Stimulated activated CD4-positive, alpha-beta T cell treated with anti-CD3 and anti-CD28 coated beads, Interleukin-2, amount 100 ng/mL, for 48 hours (primary cell): ENCODE data around the gene COL15A1.
"Not testable (repeated sequence)": the region's sequence is repeated elsewhere in the genome, so short reads cannot be mapped to it uniquely, and the experiment has no call there.

Experiments used
- DNase-seq, 2 donors: peaks; one replicate each; pipeline ENCODE4 v3.0.0-alpha.2; 2020

Gene COL15A1

DNA sequence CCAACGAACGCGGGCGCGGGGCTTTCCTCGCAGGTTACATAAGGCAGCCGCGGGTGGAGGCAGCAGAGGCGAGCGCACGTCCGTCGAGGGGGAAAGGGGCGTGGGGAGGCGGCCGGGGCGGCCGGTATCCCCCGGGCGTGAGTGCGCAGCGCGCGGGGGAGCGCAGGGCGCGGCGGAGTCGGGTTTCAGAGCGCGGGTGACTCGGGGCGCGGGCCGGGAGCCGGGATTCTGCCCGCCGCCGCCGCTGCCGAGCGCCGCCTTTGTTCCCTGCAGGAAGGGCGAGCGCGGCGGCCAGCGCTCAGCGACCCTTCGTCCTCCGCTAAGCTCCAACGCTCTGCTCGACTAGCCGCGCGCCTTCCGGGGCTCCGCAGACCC, at the start of gene COL15A1:
TSS of gene COL15A1 (plus strand) at position 226 of the 375 bp plus-strand sequence. CDS start 155 bp downstream, outside the sequence.
- no peak for DNase-seq

DNA sequence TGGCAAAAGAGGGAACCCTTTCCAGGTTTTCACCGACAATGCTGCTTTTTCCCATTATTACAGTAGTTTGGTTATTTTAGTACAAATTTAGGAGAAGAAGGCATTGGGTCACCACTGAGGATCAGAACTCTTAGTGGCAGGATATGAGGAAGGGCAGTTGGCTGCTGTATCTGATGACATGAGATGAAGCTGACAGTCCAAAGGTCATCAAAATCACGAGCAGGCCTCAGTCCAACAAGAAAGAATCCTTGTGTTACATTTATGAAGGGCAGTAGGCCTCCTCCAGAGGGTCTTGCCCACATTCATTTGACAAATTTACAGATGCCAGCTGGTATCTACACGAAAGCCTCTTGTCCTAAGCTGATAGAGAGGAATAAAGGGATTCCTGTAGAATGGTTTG, 49.5 kb upstream of the COL15A1 start:
- no peak for DNase-seq

DNA sequence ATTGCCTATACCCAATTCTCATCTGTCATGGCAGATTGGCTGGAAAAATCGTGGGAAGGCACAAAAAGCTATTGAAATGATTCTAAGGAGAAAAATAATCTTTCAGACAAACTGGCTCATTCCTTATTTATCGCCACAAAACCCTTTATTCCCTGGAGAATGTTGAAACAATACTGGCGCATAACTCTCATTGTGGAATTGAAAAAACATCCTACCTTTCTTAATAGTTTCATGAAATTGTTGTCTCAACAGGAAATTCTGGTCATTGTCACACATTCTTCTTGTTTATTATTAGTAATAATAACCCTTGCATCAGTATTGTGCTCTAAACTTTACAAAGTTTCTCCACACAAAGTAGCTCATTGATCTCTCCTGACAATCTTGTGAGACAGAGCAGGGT, 48.9 kb upstream of the COL15A1 start:
- no peak for DNase-seq

DNA sequence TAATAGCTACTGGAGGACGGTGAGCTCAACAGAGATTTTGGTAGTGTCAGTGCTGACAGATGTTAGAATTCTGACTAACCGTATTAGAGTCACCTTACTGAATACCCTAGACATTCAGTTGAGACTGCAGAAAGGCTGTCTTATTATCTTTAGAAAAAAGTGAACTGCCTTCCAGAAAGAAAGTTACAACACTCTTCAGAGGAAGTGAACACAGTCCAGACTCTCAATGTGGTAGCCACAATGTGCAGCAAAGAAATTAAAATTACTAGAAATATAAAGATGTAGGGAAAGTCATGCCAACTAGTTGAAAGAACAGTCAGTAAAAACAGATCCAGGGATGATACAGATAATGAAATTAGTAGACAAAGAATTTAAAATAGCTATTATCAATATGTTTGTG, 47.1 kb upstream of the COL15A1 start:
- no peak for DNase-seq

DNA sequence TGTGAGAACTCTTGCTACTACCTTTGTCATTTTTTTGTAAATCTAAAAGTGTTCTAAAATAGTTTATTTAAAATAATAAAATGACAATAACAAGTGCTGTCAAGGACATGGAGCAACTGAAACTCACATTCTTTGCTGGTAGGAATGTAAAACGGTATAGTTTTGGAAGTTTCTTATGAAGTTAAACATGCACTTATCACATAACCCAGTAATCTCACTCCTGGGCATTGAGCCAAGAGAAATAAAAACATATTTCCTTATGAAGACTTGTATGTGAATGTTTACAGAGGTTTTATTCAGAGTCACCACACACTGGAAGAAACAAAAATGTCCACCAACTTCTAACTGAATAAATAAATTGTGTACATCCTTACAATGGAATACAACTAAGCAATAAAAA, 46.0 kb upstream of the COL15A1 start:
- DNase-seq, result no peak

DNA sequence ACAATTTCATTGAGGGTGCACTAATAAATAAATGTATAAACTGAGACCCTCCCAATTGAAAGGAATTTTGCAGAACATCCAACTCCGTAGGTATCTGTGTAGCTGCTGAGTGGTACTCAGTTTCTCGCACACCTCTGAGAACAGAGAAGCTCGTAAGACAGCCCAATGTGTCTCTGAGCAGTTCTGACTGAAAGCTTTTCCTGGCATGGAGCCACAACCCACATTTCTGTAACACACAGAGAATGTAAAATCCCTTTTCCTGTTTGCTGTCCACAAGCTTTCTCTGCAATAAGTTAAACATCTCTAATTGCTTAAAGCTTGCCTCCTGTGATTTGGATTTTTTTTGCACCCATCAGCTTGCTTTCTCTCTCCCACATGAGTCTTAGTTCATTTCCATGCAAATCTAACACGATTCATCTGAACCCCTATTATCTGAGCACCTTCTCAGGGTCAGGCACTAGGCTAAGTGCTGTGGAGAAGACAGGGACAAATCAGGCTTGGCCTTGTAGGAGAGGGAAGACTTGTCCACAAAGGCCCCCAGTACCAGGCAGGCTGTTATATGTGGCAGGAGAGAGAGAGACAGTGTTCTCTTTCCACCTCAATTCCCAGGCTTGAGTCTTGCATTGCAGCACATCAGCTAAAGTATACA, 44.2 kb upstream of the COL15A1 start:
- no peak for DNase-seq

DNA sequence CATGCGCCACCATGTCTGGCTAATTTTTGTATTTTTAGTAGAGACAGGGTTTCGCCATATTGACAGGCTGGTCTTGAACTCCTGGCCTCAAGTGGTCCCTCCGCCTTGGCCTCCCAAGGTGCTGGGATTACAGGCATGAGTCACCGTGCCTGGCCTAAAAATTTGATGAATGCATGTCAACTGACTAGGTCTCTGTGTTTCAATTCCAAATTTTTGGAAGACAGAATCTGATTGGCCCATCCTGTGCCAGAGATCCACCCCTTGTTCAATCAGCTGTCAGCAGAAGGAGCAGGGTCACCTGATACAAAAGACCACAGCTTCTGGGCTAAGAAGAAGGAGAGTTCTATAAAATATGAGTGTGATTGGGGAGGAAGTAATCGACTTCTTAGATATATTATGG, 43.5 kb upstream of the COL15A1 start:
- no peak for DNase-seq

DNA sequence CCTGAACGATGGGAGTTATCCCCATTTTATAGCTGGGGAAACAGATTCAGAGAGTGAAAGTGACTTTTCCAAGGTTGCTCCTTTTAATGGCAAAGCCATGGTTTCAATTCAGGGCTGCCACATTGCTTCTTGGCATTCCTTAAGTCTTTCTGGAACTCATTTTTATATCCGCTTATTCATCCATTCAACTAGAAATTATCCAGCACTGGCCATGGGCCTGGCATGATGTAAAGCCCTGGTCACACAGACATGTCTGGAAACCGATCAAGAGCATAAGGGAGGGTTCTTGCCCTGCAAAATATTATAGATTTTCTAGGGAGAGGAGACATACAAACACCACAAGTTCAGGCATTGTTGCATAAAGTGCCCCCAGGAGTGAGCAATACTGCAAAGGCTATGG, 43.0 kb upstream of the COL15A1 start:
- no peak for DNase-seq

DNA sequence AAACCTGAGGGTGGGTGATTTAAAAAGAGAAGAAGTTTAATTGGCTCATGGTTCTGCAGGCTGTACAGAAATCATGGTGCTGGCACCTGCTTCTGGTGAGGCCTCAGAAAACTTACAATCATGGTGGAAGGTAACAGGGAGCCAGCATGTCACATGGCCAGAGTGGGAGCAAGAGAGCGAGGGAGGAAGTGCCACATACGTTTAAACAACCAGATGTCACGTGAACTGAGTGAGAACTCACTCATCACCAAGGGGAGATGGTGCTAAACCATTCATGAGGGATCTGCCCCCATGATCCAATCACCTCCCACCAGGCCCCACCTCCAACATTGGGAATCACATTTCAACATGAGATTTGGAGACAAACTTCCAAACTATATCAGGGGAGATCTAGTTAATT, 41.9 kb upstream of the COL15A1 start:
- DNase-seq, result not testable (repeated sequence)

DNA sequence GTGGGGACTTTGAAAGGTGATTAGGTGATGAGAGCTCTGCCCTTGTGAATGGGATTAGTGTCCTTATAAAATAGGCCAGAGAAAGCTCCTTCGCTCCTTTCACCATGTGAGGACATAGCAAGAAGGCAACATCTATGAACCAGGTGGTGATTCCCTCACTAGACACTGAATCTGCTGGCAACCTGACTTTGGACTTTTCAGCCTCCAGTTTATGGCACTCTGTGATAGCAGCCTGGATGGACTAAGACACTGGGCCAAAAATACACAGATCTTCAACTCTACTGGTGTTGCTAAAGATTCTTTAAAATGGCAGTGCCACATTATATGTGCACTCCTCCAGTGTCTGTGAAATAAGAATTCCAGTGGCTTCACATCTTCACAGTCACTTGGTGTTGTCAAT, 41.2 kb upstream of the COL15A1 start:
- no peak for DNase-seq

DNA sequence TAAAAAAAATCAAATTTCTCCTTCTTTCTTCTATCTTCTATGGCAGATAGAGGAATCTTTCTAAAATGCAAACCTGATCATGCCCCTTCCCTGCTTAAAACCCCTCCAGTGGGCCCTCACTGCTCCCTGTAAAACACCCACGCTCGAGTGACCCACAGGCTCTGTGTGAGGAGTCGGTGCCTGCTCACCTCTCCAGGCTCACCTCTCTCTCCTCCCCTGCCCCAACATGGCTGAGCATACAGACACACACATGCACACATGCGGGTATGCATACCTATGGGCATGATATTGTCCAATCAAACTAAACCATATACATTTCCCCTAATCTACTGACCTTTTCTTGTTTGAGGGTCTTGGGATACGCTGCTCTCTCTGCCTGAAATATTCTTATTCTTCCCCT, 40.8 kb upstream of the COL15A1 start:
- no peak for DNase-seq

DNA sequence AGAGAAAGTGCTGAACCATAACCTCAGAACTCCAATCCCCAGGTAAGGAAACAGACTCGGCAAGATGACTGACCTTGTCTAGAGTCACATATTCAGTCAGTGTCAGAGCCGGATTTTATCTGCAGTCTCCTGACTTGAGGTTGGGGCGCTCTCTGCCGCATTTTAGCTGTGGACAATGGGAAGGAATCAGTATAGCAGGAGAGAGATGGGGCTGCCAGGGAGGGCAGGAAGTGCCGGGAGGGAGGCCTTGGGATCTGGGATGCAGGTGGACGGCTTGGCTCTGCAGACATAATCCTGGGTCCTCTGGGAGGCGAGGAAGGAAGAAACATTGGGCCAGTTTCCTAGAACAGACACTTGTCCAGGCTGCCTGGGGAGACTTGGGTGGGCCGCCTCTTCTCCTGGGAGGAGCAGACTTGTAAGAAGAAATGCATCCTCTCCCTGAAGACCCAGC, 39.7 kb upstream of the COL15A1 start:
- DNase-seq, result no peak

DNA sequence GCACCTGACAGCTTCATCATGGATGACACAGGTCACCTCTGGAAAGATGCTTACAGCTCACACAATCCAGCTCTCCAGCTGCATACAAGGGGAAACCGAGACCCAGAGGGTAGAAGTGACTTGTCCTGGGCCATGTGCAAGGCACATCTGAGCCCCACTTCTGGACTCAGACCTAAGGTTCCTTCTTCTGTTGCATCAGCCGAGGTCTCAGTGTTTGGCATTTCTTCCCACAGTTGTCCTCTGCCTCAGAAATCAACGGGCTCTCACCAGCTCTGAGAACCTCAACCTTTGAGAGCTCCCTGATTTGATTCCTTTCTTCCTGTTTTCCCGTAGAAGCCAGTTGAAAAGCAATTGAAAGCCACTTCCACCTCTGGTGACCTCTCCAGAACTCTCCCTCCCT, 38.7 kb upstream of the COL15A1 start:
- no peak for DNase-seq

DNA sequence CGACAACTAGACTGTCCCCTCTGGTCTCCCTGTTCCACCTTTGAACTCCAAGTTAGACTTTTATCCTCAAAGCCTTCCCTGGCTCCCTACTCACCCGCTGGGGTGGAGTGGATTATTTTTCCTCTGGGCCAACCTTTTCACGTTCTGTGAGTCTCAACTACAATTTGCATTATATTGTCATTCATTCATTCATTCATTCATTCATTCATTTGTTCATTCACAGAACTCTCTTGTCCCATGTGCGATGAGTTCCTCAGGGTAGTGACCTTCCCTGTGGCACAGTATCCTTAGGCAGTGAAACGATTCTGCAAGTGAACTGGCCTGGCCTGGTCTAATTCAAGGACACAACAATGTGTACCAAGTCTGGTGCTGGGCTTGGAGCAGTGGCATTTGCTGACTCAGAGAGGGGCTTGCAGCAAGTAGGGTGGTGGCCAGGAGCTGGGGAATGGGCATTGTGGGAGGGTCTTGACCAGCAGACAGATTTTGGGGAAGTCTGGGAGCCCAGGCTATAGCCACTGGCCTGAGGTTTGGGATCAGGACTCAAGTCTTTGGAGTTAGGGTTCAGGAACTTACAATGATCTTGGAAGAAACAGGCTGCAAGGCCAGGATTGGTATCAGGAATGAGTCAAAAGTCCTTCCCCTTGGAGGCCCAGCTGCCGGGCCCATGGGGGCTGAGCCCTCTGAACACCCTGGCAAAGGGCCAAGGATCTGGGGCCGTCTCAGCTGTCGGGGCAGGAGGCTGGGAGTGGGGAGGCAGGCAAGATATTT, 37.2 kb upstream of the COL15A1 start:
- no peak for DNase-seq

DNA sequence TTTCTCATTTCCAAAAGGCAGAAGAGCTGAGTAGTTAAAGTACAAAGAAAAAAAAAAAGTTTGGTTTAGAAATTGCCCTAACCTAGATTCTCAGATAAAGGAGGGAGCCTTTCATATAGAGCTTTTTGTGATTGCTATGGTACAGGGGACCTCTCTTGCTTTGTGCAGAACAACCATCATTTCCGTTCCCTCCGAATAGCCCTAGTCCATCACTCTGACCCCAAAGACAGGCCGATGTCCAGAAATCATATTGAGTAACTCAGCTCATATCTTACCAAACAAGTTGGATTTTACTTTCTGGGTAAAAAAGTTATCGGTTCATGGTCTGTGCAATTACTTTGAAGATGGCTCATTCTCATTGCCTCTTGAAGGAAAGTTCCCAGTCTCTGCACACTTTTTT, 36.7 kb upstream of the COL15A1 start:
- no peak for DNase-seq

DNA sequence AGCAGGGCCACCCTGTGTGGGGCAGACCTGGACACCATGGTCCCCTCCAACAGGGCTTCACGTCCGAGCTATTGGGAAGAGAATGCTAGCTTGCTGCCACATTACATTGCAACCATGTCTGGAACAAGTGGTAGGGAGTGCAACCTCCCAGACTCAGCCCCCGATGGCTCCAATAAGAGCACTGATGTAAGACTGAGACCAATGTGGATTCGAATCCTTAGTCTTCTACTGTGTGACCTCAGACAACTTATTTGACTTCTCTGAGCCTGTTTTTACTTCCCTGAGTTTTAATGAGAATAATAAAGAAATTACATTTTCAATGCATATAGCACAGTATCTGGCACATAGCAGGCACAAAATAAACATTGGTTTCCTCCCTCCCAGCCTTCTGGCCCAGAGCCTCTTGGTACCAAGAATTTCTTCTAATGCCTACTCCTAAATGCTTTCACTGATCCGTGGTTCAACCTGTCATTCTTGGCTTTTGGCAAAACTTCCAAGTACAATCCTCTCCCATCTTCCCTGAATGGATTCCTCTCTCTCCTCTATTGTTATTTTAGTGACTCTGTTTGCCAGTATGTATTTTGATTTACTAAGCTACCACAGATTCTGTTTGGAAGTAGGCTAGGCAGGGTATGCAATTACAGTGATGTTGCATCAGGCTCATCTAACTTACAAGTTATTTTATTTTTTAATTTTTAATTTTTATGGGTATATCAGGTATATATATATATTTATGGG, 34.6 kb upstream of the COL15A1 start:
- DNase-seq, result no peak

DNA sequence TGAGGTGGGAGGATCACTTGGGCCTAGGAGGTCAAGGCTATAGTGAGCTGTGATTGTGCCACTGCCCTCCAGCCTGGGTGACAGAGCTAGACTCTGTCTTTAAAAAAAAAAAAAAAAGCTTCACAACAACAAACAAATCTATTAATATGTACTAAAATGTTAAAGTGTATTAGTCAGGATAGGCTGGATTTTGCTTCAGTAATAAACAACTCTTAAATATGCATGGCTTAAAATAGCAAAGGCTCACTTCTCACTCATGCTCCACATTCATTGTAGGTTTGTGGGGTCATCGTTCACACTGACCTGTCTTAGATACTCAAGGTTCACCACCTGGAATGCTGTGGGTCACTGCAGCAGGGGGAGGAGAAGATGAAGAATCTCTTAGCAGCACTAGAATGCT, 33.8 kb upstream of the COL15A1 start:
- no peak for DNase-seq

DNA sequence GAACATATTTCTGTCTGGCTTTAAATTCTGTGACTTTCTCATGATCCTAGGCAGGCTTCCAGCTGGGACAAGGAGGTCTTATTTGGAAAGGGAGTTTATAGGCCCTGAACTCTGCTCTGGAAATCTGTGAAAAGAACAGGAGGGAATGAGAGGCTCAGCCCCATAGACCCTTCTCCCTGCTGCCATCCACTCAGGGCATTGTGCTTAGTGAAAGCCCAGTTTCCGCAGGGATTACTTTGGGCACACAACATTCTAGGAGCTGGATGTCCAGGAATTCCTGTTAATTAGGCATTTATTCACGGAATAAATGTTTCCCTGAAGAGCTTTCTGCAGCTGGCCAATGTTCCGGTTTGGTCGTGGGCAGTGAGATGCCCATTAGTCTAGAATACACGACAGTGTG, 32.7 kb upstream of the COL15A1 start:
- DNase-seq, result no peak

DNA sequence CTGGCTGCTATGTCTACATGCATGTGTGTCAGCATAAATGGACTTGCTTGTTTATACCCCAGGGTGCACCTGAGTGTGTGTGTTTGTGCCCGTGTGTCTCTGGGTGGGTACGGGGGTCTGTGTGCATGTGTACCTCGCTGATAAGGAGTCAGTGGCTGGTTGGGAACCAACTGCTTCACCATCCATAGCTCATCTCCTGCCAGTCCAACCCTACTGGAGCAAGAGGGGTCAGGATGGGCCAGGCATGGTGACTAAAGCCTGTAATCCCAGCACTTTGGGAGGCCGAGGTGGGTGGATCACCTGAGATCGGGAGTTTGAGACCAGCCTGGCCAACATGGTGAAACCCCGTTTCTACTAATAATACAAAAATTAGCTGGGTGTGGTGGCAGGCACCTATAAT, 32.0 kb upstream of the COL15A1 start:
- DNase-seq, result not testable (repeated sequence)

DNA sequence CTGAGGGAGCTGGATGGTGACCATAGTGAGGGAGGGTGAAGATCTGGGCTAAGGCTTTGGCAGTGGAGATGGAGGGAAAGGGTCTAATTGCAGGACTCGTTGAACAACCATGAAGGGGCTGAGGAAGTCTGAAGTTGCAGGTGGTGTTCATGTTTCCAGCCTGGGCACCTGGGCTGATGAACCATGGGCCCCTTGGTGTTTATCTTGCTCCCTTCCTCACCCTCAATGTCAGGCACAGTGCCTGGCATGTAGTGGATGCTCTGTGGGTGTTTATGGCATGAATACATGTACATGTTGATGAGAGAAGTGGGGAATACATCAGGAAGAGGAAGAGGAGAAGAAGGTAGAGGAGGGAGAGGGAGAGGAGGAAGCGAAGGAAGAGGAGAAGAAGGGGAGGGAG, 31.3 kb upstream of the COL15A1 start:
- DNase-seq, result no peak

DNA sequence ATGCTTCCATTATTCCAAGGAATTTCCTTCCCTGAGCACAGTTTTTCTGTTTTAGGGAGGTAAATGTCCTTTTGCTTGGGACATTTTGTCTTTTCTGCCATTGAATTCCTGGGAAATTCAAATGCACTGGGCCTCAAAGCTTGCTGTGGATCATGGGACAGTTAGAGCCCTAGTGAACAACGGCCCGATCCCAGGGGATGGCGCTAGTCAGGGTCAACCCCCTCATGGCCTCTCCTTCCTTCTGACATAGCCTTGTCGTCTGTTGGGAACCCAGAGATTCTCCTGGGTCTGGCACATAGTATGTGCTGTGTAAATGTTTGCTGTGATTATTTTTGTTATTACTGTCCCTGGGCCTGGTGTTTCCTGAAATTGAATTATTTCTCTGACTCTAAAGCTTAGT, 30.7 kb upstream of the COL15A1 start:
- DNase-seq, result no peak

DNA sequence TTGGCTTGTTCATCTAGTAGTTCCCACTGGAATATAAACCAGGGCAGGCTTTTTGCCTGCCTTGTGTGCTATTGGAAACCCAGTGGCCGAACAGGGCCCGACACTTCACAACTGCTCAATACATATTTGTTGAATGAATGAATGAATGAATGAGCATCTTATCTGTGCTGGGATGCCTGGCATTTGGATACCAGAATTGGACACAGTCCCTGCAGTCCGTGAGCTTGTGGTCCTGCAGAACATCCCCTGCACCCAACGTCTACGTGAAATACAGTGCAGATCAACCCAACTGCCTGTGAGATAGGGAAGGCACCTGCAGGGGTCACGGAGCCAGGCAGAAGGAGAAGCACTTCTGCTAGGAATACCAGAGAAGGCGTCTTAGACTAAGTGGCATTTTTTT, 30.0 kb upstream of the COL15A1 start:
- DNase-seq, result no peak

DNA sequence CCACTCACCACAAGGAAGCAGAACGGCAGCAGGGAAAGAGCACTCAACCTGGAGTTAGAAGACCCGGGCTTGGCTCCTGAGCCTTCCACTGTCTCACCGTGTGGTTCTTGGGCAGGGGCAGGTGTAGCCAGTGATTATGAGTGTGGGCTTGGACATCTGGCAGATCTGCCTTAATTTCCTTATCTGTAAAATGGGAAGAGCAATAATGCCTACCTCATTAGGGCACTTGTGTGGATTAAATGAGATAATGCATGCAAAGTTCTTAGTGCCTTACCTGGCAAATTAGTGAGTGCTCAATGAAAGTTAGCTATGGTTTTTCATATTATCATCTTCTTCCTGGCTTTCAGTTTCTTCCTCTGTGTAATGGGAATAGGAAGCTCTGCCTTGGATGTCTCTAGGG, 28.1 kb upstream of the COL15A1 start:
- DNase-seq, result no peak

DNA sequence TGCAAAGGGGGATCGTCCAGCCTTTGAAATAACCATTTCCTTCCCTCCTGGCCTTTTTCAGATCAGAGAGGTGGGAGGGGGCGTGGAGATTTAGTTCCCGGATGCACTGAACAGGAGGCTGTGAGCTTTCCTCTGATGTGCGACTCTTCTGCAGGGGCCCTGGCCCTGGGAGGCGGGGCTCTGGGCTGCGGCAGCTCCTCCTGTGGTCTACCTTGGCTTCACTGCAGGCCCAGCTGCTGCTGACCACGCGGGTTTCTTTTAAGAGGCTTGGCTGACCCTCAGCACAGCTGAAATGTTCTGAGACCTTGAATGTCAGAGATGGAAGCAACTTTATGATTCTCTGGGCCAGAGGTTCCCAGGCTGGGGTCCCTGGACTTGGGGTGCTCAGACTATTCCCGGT, 27.0 kb upstream of the COL15A1 start:
- DNase-seq, result no peak
